Left renal pelvis (tissue), 4 donors: ENCODE data around the gene CKS1B. TPM values are rescaled to one million over a fixed set of nuclear protein-coding genes. Genes with fewer than 3 reads are reported as not detected.
A peak's percentile ranks its signal among the peaks of the same experiment; 100 is the strongest.

ENCODE experiments used
- DNase-seq, 4 donors: peaks; one replicate each; pipeline ENCODE4 v3.0.0-alpha.2; 2013; ENCODE audit warnings: low read depth in 4 of 4, low spot score in 3 of 4
- polyA plus RNA-seq, 4 donors: library from polyadenylated mRNA; unstranded; fragments of 120-200 nt; gene quantifications; one replicate each; pipeline ENCODE4 v1.2.1, GENCODE V29; 2013; ENCODE audit not compliant: insufficient read length in 4 of 4

CKS1B gene
- 100 to 1,000 TPM in 1 of 4 donors, 10 to 100 TPM in 3; 89.2 to 104 (median 94.2) TPM for polyA plus RNA-seq

- DNase-seq = peak; percentile 99 to 100 (median 100)
Observed at GRCh38 chr1:154974102-154974807, at the start of gene CKS1B. TSS of gene CKS1B (plus strand) at chr1:154974681. CDS start at chr1:154974746, 65 bp downstream.

DNA sequence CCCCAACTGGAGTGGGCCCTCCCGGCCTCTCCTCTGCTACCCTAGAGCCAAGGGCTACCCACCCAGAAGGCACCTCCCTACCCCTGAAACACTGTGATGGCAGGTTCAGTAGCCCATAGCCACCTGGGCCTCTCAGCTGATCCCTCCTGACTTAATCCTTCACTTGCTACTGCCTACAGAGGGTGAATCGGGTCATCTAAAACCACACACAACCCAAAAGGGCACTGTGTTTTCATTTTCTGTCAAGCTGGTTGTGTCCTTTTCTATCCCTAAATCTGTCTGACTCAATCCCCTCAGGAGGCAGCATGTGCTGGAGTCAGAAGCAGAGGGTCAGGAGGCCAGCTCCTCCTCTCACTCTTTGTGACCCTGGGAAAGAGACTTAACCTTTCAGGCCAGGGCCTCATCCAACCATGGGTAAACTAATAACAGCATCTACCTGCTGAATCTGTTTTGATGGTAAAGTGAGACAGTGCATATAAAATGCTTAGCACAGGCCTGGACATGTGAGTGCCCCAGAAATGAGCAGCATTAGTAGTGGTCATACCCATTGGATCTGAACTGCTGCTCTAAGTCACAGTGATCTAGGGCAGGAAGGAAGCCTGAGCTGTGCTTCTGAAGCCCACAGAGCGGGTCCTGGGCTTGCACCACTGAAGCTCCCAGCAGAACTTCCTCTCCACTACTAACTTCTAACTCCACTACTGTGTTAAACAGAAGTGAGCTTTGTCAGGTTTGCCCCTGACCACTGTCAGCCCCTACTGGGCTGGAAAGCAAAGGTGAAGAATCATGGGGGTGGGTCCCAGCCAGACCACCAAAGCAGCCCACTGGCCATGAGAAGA is 48.9 kb upstream of the CKS1B start:
- DNase-seq = no peak

GRCh38 chr1:154926201-154926600 is 48.3 kb upstream of the CKS1B start:
- no peak for DNase-seq

DNA sequence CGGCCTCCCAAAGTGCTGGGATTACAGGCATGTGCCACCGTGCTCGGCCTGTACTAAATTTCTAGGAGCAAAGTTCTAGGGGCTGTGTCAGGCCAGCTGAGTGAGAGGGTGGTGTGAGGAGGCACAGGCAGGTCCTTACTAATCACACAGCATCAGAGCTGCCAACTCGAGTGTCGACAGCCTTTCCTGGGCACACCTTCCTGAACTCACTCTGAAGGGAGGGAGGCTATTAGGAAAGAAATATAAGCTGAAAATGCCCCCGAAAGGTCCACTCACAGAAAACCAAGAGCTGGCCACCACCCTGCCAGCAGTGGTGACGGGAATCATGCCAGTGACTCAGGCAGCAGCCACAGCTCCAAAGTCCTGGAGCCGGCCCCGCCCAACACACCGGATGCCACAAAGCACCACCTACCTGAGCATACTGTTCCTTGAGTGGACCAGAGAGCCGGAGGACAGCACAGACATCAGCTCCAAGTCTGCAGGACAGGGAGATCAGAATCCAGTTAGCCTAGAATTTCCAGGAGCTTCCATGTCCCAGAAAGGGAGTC is 42.5 kb upstream of the CKS1B start:
- DNase-seq = no peak

- no peak for DNase-seq
Observed at GRCh38 chr1:154934358-154934948, 40.0 kb upstream of the CKS1B start.

GRCh38 chr1:154935749-154936554 is 38.5 kb upstream of the CKS1B start:
- no peak for DNase-seq

GRCh38 chr1:154936555-154937084 is 37.9 kb upstream of the CKS1B start, which contains the start of gene PMVK:
TSS of gene PMVK (minus strand) at chr1:154936719. CDS start at chr1:154936685, 34 bp downstream.
- peak; percentile 94 to 97 (median 95) for DNase-seq

DNA sequence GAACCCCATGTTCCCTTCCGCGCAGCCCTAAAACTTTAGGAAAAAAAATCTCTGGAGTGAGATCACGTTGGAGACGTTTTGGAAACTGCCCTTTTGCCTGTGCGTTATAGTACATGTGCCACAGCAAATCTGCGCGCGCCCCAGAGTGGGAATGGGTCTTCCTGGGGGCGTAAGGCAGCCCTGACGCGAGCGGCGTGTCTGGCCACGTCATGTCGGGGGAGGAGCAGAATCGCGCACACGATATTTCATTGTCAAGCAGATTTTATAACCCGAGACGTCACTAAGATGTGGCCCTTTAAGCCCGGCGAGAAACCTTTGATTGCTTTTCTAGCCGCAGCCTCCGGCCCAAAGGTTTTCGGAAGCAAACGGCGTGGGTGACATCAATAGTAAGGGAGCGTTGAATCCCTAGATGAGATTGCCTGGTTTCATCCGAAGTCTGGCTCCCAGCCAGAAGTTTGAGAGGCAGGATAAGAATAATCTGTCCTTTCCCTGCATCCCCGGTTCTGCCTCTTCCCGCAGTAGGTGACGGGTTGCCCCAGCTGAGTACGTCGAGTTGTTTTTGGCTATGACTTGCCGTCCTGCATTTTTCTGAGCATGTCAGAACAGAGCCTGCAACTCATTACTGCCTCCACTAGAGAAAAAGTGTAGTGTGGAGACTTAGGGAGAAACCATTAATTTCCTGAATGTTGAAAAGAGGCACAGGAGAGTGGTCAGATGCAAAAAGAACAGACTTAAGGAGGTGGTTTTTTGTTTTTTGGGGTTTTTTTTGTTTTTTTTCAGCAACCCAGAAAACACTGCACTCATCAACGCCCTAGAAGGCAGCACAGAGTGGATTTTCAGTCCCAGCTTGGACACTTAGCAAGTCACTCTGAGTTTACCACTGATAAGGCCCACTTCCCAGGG is 37.1 kb upstream of the CKS1B start:
- DNase-seq = peak; percentile 90 to 93 (median 92)

- DNase-seq = no peak
Observed at GRCh38 chr1:154937988-154938386, 36.5 kb upstream of the CKS1B start.

- DNase-seq = no peak
Observed at GRCh38 chr1:154938604-154939399, 35.7 kb upstream of the CKS1B start.

- DNase-seq = no peak
Observed at GRCh38 chr1:154940213-154940560, 34.3 kb upstream of the CKS1B start.

GRCh38 chr1:154940651-154941194 is 33.8 kb upstream of the CKS1B start:
- no peak for DNase-seq

- no peak for DNase-seq
Observed at GRCh38 chr1:154941333-154942013, 33.0 kb upstream of the CKS1B start.

- DNase-seq = no peak
Observed at GRCh38 chr1:154943649-154944400, 30.7 kb upstream of the CKS1B start.

DNA sequence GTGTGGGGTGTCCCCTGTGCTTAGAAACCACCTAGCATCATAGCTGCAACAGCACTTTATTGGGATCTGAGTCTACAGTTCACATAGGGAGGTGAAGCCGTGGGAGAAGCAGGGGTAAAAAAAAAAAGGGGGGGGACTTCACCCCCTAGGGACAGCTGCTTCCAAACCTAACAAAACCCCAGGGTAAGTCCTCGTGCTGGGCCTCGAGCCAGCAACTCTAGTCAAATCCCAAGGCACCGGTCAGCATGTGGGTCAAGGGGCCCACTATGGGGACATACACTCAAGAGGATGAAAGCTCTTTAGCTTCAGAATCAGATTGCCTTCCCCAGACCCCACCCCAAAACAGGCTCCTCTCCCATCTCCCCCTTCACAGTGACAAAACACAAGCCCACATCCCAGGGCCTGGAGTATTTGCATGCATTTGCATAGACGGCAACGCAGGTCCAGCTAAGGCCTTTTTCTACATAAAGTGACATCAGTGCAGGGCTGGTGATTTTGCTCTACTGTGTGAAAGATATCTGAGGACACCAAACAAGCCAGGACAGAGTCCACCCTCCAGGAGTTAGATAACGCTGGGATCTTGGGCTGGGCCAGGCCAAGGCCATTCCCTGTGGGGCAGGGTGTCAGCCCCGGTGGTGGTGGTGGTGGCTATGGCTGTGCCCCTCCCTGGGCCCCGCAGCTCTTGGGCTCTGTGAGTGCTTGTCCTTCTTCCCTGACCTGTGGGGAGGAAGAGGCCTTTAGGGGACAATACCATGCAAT is 29.9 kb upstream of the CKS1B start:
- DNase-seq = no peak
